DMS53 treated with DMSO at 0.1 percent for 48 hours (cell line): Measurements from ENCODE around the gene TPX2.
"Not testable (repeated sequence)": the region's sequence is repeated elsewhere in the genome, so short reads cannot be mapped to it uniquely, and the experiment has no call there.

Experiments used
- DNase-seq: peaks from one replicate; lab custom pipeline; 2025; ENCODE audit not compliant: unreplicated experiment; lab: John Stamatoyannopoulos, UW

Gene TPX2

GRCh38 chr20:31811198-31811597 lies 72.1 kb downstream of the TPX2 start:
- no peak for DNase-seq

GRCh38 chr20:31811796-31812728 lies 73.0 kb downstream of the TPX2 start:
- DNase-seq, result no peak

GRCh38 chr20:31813611-31814010 lies 74.5 kb downstream of the TPX2 start:
- DNase-seq, result no peak

- not testable (repeated sequence) for DNase-seq
Measured at GRCh38 chr20:31814142-31814541, 75.1 kb downstream of the TPX2 start.

- no peak for DNase-seq
Measured at GRCh38 chr20:31815408-31816188, 76.5 kb downstream of the TPX2 start.

- DNase-seq, result no peak
Measured at GRCh38 chr20:31816221-31816620, 77.1 kb downstream of the TPX2 start.

- DNase-seq, result no peak
Measured at GRCh38 chr20:31817461-31817860, 78.4 kb downstream of the TPX2 start.

- no peak for DNase-seq
Measured at GRCh38 chr20:31818376-31818908, 79.4 kb downstream of the TPX2 start.

GRCh38 chr20:31819083-31819784 lies 80.1 kb downstream of the TPX2 start, which contains the start of gene MYLK2:
Gene MYLK2, plus strand, starts transcription at chr20:31819356. Its CDS starts 225 bp downstream, at chr20:31819581.
- no peak for DNase-seq

- no peak for DNase-seq
Measured at GRCh38 chr20:31820228-31820627, 81.1 kb downstream of the TPX2 start.

GRCh38 chr20:31821427-31821826 lies 82.3 kb downstream of the TPX2 start:
- DNase-seq, result no peak

- peak; percentile 58 for DNase-seq
Measured at GRCh38 chr20:31822421-31823330, 83.6 kb downstream of the TPX2 start.

GRCh38 chr20:31823360-31824124 lies 84.5 kb downstream of the TPX2 start:
- no peak for DNase-seq

GRCh38 chr20:31824125-31824485 lies 85.0 kb downstream of the TPX2 start:
- DNase-seq, result no peak

- no peak for DNase-seq
Measured at GRCh38 chr20:31824554-31825313, 85.6 kb downstream of the TPX2 start.

- DNase-seq, result no peak
Measured at GRCh38 chr20:31826074-31826473, 87.0 kb downstream of the TPX2 start.

- no peak for DNase-seq
Measured at GRCh38 chr20:31827059-31827458, 88.0 kb downstream of the TPX2 start.

- DNase-seq, result not testable (repeated sequence)
Measured at GRCh38 chr20:31828016-31828415, 88.9 kb downstream of the TPX2 start.

- DNase-seq, result no peak
Measured at GRCh38 chr20:31829731-31830130, 90.6 kb downstream of the TPX2 start.
